GM19351 (cell line): ENCODE measurements around the gene TOR3A.

ENCODE experiments used
- ATAC-seq: cut with Tn5 transposase; IDR thresholded peaks from one replicate; pipeline ENCODE4 v1.9.1; 2021; ENCODE audit warnings: mild to moderate bottlenecking, moderate library complexity; ENCODE audit not compliant: unreplicated experiment

Gene TOR3A

GRCh38 chr1:179143322-179143721, 61.5 kb downstream of the TOR3A start:
- no peak for ATAC-seq

GRCh38 chr1:179144626-179145025, 62.8 kb downstream of the TOR3A start:
- no peak for ATAC-seq

GRCh38 chr1:179145521-179145920, 63.7 kb downstream of the TOR3A start:
- ATAC-seq, result no peak
